Thyroid gland (tissue), 4 donors: ENCODE measurements around the gene NRSN1. TPM values are rescaled to one million over a fixed set of nuclear protein-coding genes. Genes with fewer than 3 reads are reported as not detected.

Experiments
- DNase-seq, 2 donors: peaks; one replicate each; pipeline ENCODE4 v3.0.0-alpha.2; 2019
- H3K27ac ChIP-seq, 3 donors: fragments of 200-600 bp; sonication (generic); 1 replicate in 2 of 3; 2 replicates in 1 of 3; pipeline ENCODE4 v1.5.1; 2016 to 2019; ENCODE audit warnings: mild to moderate bottlenecking in 1 of 3, moderate library complexity in 1 of 3
- H3K27me3 ChIP-seq: fragments of 200-600 bp; sonication (generic); one replicate; pipeline ENCODE4 v1.5.1; 2019
- H3K36me3 ChIP-seq, 2 donors: fragments of 200-600 bp; sonication (generic); one replicate each; pipeline ENCODE4 v1.5.1; 2016 to 2019
- H3K4me1 ChIP-seq, 2 donors: fragments of 200-600 bp; sonication (generic); one replicate each; pipeline ENCODE4 v1.5.1; 2017 to 2019
- H3K4me3 ChIP-seq, 3 donors: fragments of 200-600 bp; sonication (generic); replicated peaks in 1 of 3; 1 replicate in 2 of 3; 2 replicates in 1 of 3; pipeline ENCODE4 v1.5.1; 2016; ENCODE audit warnings: mild to moderate bottlenecking in 1 of 3
- H3K9me3 ChIP-seq: fragments of 200-600 bp; sonication (generic); one replicate; pipeline ENCODE4 v1.5.1; 2017
- POLR2A ChIP-seq, 2 donors: fragments of 450-650 bp; IDR thresholded peaks; one replicate each; pipeline ENCODE4 v1.6.1; 2017; ENCODE audit warnings: antibody characterized with exemption in 2 of 2, mild to moderate bottlenecking in 2 of 2, moderate library complexity in 1 of 2
- WGBS, 2 donors: methylation state at CpG; one replicate each; pipeline ENCODE4 v1.1.5; 2017; 5-methylcytosine and 5-hydroxymethylcytosine counted together
- intact Hi-C: fragments of 100-400 bp; cut with DNase I; formaldehyde crosslinking; loops from one replicate; pipeline ENCODE4 v1.15.1; 2023
- small RNA-seq: library from RNA; depleted of rRNA; stranded (forward); fragments of <200 nt; gene quantifications from one replicate; pipeline ENCODE3, GENCODE V24; 2016
- total RNA-seq, 4 donors: library from RNA; depleted of rRNA; stranded (reverse); fragments of >200 nt; gene quantifications; one replicate each; pipeline ENCODE4 v1.2.3, GENCODE V29; 2016
- TF ChIP-seq, protein P1 (sequence below), 6 experiments: fragments of 200-600 bp in 3 of 6; fragments of 450-650 bp in 3 of 6; sonication (generic) in 3 of 6; IDR thresholded peaks; one replicate each; pipeline ENCODE4 v1.5.1; 2016 to 2019; ENCODE audit warnings: antibody characterized with exemption in 6 of 6, mild to moderate bottlenecking in 2 of 6, inconsistent platforms in 1 of 6, moderate library complexity in 1 of 6

NRSN1 gene
- total RNA-seq, 4 donors from 2014 or later, result not detected

DNA sequence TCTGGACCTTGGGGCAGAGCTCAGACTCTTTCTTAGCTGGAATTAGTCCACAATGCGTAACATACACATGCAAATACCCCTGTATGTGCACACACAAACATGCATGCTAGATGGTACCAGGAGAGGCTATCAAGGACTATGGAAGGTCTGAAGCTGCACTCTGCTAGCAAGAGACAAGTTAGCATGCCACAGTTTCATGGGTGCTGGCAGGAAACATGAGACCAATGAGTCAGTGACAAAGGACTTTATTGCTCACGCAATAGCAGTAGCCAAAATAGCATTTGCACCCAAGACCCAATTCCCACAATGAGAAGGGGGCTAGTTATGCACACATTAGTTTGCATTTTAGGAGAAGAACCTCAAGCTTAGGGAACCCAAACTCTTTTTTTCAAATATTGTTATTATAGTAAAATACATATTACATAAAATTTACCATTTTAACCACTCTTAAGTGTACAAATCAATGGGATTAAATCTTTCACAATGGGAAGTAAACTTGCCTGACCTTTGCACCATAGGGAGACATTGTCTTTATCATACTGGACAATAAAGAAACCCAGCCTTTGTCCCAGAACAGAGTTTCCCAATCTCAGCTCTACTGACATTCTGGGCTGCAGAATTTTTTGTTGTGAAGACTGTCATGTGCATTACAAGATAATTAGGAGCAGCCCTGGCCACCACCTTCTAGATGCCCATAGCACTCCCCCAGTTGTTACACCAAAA is 69.1 kb downstream of the NRSN1 start:
- TF ChIP-seq, protein P1, sequence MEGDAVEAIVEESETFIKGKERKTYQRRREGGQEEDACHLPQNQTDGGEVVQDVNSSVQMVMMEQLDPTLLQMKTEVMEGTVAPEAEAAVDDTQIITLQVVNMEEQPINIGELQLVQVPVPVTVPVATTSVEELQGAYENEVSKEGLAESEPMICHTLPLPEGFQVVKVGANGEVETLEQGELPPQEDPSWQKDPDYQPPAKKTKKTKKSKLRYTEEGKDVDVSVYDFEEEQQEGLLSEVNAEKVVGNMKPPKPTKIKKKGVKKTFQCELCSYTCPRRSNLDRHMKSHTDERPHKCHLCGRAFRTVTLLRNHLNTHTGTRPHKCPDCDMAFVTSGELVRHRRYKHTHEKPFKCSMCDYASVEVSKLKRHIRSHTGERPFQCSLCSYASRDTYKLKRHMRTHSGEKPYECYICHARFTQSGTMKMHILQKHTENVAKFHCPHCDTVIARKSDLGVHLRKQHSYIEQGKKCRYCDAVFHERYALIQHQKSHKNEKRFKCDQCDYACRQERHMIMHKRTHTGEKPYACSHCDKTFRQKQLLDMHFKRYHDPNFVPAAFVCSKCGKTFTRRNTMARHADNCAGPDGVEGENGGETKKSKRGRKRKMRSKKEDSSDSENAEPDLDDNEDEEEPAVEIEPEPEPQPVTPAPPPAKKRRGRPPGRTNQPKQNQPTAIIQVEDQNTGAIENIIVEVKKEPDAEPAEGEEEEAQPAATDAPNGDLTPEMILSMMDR (IDR thresholded peaks at IDR 0.05), result no peak
- no peak for TF ChIP-seq POLR2A (IDR thresholded peaks at IDR 0.05)
- no peaks in the 10 kb centered on the region for H3K36me3 ChIP-seq
- no peaks in the 10 kb centered on the region for H3K4me1 ChIP-seq
- H3K4me3 ChIP-seq, result no peak overlapping the region
- intact Hi-C loops, result no loop called here
- H3K27ac ChIP-seq, result no peak overlapping the region
- no peaks in the 10 kb centered on the region for H3K27me3 ChIP-seq
- no peak for DNase-seq
- H3K9me3 ChIP-seq, result no peaks in the 10 kb centered on the region
- WGBS, 2 donors, result 89 to 93% methylated on average over 2 of the region's 2 CpGs

DNA sequence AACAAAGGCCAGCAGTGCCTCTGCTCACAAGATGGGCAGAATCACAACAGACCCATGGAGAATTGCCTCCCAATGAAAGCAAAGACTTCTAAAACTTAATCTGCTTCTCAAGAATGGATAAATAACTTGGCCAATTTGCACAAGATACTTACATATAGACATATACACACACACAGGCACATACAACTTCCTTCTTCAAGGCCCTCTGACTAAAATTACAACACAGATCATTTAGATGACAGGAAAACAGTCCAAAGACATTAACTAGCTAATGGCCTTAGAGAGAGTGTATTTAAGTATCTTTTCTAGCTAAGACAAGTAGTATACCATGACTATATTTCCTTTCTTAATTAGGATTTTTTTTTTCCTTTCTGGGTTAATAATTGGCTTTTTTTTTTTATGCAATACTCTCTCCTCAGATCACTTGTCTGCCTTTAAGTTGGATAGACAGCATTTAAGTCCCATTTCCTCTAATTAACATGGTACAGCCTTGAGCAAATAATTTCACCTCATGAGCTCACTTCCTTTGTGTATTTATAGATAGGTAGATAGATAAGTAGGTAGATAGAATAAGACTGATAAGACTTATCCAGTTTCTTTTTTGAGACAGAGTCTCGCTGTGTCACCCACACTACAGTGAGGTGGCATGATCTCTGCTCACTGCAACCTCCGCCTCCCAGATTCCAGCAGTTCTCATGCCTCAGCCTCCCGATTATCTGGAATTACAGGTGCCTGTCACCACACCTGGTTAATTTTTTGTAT is 70.0 kb downstream of the NRSN1 start:
- no peak overlapping the region for H3K4me3 ChIP-seq
- 90 to 97% methylated on average over 3 of the region's 3 CpGs for WGBS, 2 donors
- H3K36me3 ChIP-seq, result no peaks in the 10 kb centered on the region
- no peaks in the 10 kb centered on the region for H3K4me1 ChIP-seq
- no peak overlapping the region for H3K27ac ChIP-seq
- intact Hi-C loops, result no loop called here
- no peaks in the 10 kb centered on the region for H3K9me3 ChIP-seq
- no peak for TF ChIP-seq POLR2A (IDR thresholded peaks at IDR 0.05)
- TF ChIP-seq, protein P1 (IDR thresholded peaks at IDR 0.05), result no peak
- DNase-seq, result no peak
- H3K27me3 ChIP-seq, result no peaks in the 10 kb centered on the region

Small RNA genes within 50 kb of the gene (small RNA-seq; reads per million reads assigned to genes)
- not detected for gene RF00218

Other genes with a start within 250 kb of the NRSN1 start
- 10 to 100 TPM in 3 of 4 donors, 1 to 10 TPM in 1; 8.7 to 14.8 (median 12.3) TPM for gene DCDC2, start 231.8 kb downstream of the NRSN1 start, total RNA-seq